Liver (tissue), 9 donors: ENCODE results near the gene PEX5L. TPM values are rescaled to one million over a fixed set of nuclear protein-coding genes. Genes with fewer than 3 reads are reported as not detected.

Source experiments
- DNase-seq: peaks from one replicate; pipeline ENCODE4 v3.0.0-alpha.2; 2017; ENCODE audit warnings: low spot score
- H3K27ac ChIP-seq, 2 donors: one replicate each; pipeline ENCODE4 v1.7.0; 2013; ENCODE audit warnings: inconsistent platforms in 2 of 2, low read length in 2 of 2, control low read depth in 1 of 2, low read depth in 1 of 2, mild to moderate bottlenecking in 1 of 2
- H3K27me3 ChIP-seq, 4 donors: one replicate each; pipeline versions ENCODE4 v1.6.1 to v1.7.0; 2013; ENCODE audit warnings: low read length in 3 of 4, inconsistent platforms in 1 of 4, mild to moderate bottlenecking in 1 of 4, moderate library complexity in 1 of 4; ENCODE audit not compliant: control insufficient read depth in 4 of 4, insufficient read depth in 4 of 4
- H3K36me3 ChIP-seq, 4 donors: one replicate each; pipeline versions ENCODE4 v1.6.1 to v1.7.0; 2013; ENCODE audit warnings: low read length in 3 of 4, mild to moderate bottlenecking in 3 of 4, low read depth in 1 of 4, moderate library complexity in 1 of 4; ENCODE audit not compliant: control insufficient read depth in 4 of 4, insufficient read depth in 3 of 4
- H3K4me1 ChIP-seq, 4 donors: one replicate each; pipeline versions ENCODE4 v1.6.1 to v1.7.0; 2013; ENCODE audit warnings: low read length in 3 of 4, mild to moderate bottlenecking in 3 of 4, moderate library complexity in 1 of 4; ENCODE audit not compliant: control insufficient read depth in 4 of 4, insufficient read depth in 4 of 4
- H3K4me3 ChIP-seq, 3 donors: one replicate each; pipeline versions ENCODE4 v1.6.1 to v1.7.0; 2013; ENCODE audit warnings: low read length in 3 of 3, control low read depth in 1 of 3, low read depth in 1 of 3, mild to moderate bottlenecking in 1 of 3
- H3K9ac ChIP-seq, 2 donors: one replicate each; pipeline ENCODE4 v1.7.0; 2013; ENCODE audit warnings: low read length in 2 of 2, mild to moderate bottlenecking in 2 of 2, moderate library complexity in 2 of 2, control low read depth in 1 of 2, low read depth in 1 of 2
- H3K9me3 ChIP-seq, 4 donors: one replicate each; pipeline versions ENCODE4 v1.6.1 to v1.7.0; 2013; ENCODE audit warnings: low read length in 3 of 4; ENCODE audit not compliant: control insufficient read depth in 4 of 4
- ATF3 ChIP-seq: IDR thresholded peaks from 2 replicates; pipeline ENCODE4 v1.6.1; 2016; ENCODE audit warnings: antibody characterized with exemption
- CTCF ChIP-seq: fragments of 150-350 bp; IDR thresholded peaks from 2 replicates; pipeline ENCODE4 v1.5.1; 2017; ENCODE audit warnings: improper control_type of control experiment, low read depth, low read length; ENCODE audit not compliant: missing input control
- EGR1 ChIP-seq, 2 donors: IDR thresholded peaks; 2 replicates each; pipeline ENCODE4 v1.6.1; 2016 to 2018; ENCODE audit warnings: antibody characterized with exemption in 2 of 2, low read depth in 2 of 2
- FOXA1 ChIP-seq: IDR thresholded peaks from 2 replicates; pipeline ENCODE4 v1.6.1; 2016; ENCODE audit warnings: antibody characterized with exemption
- FOXA2 ChIP-seq: IDR thresholded peaks from 2 replicates; pipeline ENCODE4 v1.6.1; 2016; ENCODE audit warnings: antibody characterized with exemption
- GABPA ChIP-seq, 2 donors: IDR thresholded peaks in 1 of 2; conservative IDR thresholded peaks in 1 of 2; 2 replicates each; pipeline ENCODE4 v1.6.1; 2016; ENCODE audit warnings: antibody characterized with exemption in 2 of 2, mild to moderate bottlenecking in 1 of 2, moderate library complexity in 1 of 2
- HNF4A ChIP-seq, 2 donors: conservative IDR thresholded peaks; 2 replicates each; pipeline ENCODE4 v1.6.1; 2016; ENCODE audit warnings: antibody characterized with exemption in 2 of 2, mild to moderate bottlenecking in 2 of 2
- HNF4G ChIP-seq: IDR thresholded peaks from 2 replicates; pipeline ENCODE4 v1.6.1; 2016; ENCODE audit warnings: antibody characterized with exemption
- JUND ChIP-seq, 2 donors: IDR thresholded peaks; 2 replicates each; pipeline ENCODE4 v1.6.1; 2016; ENCODE audit warnings: antibody characterized with exemption in 2 of 2
- MAX ChIP-seq: IDR thresholded peaks from 2 replicates; pipeline ENCODE4 v1.6.1; 2016; ENCODE audit warnings: antibody characterized with exemption
- NR2F2 ChIP-seq: IDR thresholded peaks from 2 replicates; pipeline ENCODE4 v1.6.1; 2016; ENCODE audit warnings: antibody characterized with exemption
- RAD21 ChIP-seq, 2 donors: IDR thresholded peaks; 2 replicates each; pipeline ENCODE4 v1.6.1; 2016; ENCODE audit warnings: antibody characterized with exemption in 2 of 2, mild to moderate bottlenecking in 2 of 2
- REST ChIP-seq: IDR thresholded peaks from 2 replicates; pipeline ENCODE4 v1.6.1; 2016; ENCODE audit warnings: antibody characterized with exemption, mild to moderate bottlenecking
- SP1 ChIP-seq: IDR thresholded peaks from 2 replicates; pipeline ENCODE4 v1.6.1; 2018; ENCODE audit warnings: antibody characterized with exemption, mild to moderate bottlenecking
- TAF1 ChIP-seq: conservative IDR thresholded peaks from 2 replicates; pipeline ENCODE4 v1.6.1; 2016; ENCODE audit warnings: antibody characterized with exemption, mild to moderate bottlenecking
- YY1 ChIP-seq: IDR thresholded peaks from 2 replicates; pipeline ENCODE4 v1.6.1; 2016; ENCODE audit warnings: antibody characterized with exemption, mild to moderate bottlenecking
- ZBTB33 ChIP-seq: IDR thresholded peaks from 2 replicates; pipeline ENCODE4 v1.6.1; 2016; ENCODE audit warnings: antibody characterized with exemption
- WGBS: extraction: QIAGEN DNeasy Blood & Tissue Kit; methylation state at CpG from one replicate; pipeline ENCODE4 v1.1.7; 2013; 5-methylcytosine and 5-hydroxymethylcytosine counted together
- polyA plus RNA-seq, 2 donors: library from polyadenylated mRNA; stranded (reverse) in 1 of 2; unstranded in 1 of 2; fragments of 200-250 nt in 1 of 2; fragments of >200 nt in 1 of 2; fragmentation: Nextera tagmentation in 1 of 2; extraction: Ambion mirVana in 1 of 2; gene quantifications; one replicate each; pipeline versions ENCODE4 v1.2.1 to v1.2.3, GENCODE V29; 2013 to 2015
- total RNA-seq, 2 donors: library from RNA; depleted of rRNA; stranded (reverse); fragments of >200 nt; gene quantifications; one replicate each; pipeline ENCODE4 v1.2.3, GENCODE V29; 2014
- donor health status: healthy.
- donor health status: healthy.
- donor health status: healthy.
- donor health status: healthy.
- donor health status: healthy.

PEX5L gene
- total and polyA plus RNA-seq, 4 donors, result 0.03 TPM; not detected in 3

- no peak overlapping the region for H3K27ac ChIP-seq
- H3K9ac ChIP-seq, result no peak overlapping the region
- H3K4me3 ChIP-seq, result no peak overlapping the region
- H3K9me3 ChIP-seq, result no peaks in the 10 kb centered on the region
- peaks cover 0 to 2% (median 0%) of the 10 kb centered on the region in 4 donors for H3K27me3 ChIP-seq
- H3K36me3 ChIP-seq, result no peaks in the 10 kb centered on the region
- 31% methylated on average over 3 of the region's 3 CpGs for WGBS
- DNase-seq, result no peak
- no peaks in the 10 kb centered on the region for H3K4me1 ChIP-seq
- TF ChIP-seq YY1 (no peak), NR2F2 (no peak), JUND (IDR thresholded peaks at IDR 0.05) (no peak), MAX (no peak), SP1 (no peak), REST (no peak), TAF1 (no peak), HNF4A (conservative IDR thresholded peaks at IDR 0.05) (no peak), ZBTB33 (no peak), GABPA (IDR thresholded peaks at IDR 0.05 in 1 of 2, conservative IDR thresholded peaks at IDR 0.05 in 1 of 2) (no peak), ATF3 (no peak), RAD21 (IDR thresholded peaks at IDR 0.05) (no peak), FOXA2 (no peak), CTCF (no peak), HNF4G (no peak), FOXA1 (no peak), EGR1 (IDR thresholded peaks at IDR 0.05; ENCODE audit: low read depth in 2 of 2) (no peak)
Observed at GRCh38 chr3:179842061-179842460, 194.7 kb downstream of the PEX5L start.

GRCh38 chr3:179840985-179841384 lies 195.8 kb downstream of the PEX5L start:
- TF ChIP-seq RAD21 (IDR thresholded peaks at IDR 0.05), result no peak
- no peak for TF ChIP-seq HNF4A (conservative IDR thresholded peaks at IDR 0.05)
- no peak for TF ChIP-seq REST
- no peak for TF ChIP-seq EGR1 (IDR thresholded peaks at IDR 0.05; ENCODE audit: low read depth in 2 of 2)
- TF ChIP-seq GABPA (IDR thresholded peaks at IDR 0.05 in 1 of 2, conservative IDR thresholded peaks at IDR 0.05 in 1 of 2), result no peak
- TF ChIP-seq HNF4G, result no peak
- no peak overlapping the region for H3K27ac ChIP-seq
- H3K9me3 ChIP-seq, result no peaks in the 10 kb centered on the region
- peaks cover 0 to 2% (median 0%) of the 10 kb centered on the region in 4 donors for H3K27me3 ChIP-seq
- H3K9ac ChIP-seq, result no peak overlapping the region
- H3K4me3 ChIP-seq, result no peak overlapping the region
- no peaks in the 10 kb centered on the region for H3K4me1 ChIP-seq
- no peak for DNase-seq
- H3K36me3 ChIP-seq, result no peaks in the 10 kb centered on the region
- WGBS, result 79% methylated on average over 7 of the region's 7 CpGs
